ELF-1 (cell line): ENCODE measurements around the gene PROC.
"Not testable (repeated sequence)": the region's sequence is repeated elsewhere in the genome, so short reads cannot be mapped to it uniquely, and the experiment has no call there.

ENCODE experiments used
- DNase-seq: peaks from one replicate; pipeline ENCODE4 v3.0.0-alpha.2; 2016; ENCODE audit warnings: low read depth, low spot score

PROC gene

DNA sequence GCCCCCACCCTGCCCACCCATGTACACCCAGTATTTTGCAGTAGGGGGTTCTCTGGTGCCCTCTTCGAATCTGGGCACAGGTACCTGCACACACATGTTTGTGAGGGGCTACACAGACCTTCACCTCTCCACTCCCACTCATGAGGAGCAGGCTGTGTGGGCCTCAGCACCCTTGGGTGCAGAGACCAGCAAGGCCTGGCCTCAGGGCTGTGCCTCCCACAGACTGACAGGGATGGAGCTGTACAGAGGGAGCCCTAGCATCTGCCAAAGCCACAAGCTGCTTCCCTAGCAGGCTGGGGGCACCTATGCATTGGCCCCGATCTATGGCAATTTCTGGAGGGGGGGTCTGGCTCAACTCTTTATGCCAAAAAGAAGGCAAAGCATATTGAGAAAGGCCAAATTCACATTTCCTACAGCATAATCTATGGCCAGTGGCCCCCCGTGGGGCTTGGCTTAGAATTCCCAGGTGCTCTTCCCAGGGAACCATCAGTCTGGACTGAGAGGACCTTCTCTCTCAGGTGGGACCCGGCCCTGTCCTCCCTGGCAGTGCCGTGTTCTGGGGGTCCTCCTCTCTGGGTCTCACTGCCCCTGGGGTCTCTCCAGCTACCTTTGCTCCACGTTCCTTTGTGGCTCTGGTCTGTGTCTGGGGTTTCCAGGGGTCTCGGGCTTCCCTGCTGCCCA lies 9.3 kb downstream of the PROC start:
- DNase-seq = no peak

DNA sequence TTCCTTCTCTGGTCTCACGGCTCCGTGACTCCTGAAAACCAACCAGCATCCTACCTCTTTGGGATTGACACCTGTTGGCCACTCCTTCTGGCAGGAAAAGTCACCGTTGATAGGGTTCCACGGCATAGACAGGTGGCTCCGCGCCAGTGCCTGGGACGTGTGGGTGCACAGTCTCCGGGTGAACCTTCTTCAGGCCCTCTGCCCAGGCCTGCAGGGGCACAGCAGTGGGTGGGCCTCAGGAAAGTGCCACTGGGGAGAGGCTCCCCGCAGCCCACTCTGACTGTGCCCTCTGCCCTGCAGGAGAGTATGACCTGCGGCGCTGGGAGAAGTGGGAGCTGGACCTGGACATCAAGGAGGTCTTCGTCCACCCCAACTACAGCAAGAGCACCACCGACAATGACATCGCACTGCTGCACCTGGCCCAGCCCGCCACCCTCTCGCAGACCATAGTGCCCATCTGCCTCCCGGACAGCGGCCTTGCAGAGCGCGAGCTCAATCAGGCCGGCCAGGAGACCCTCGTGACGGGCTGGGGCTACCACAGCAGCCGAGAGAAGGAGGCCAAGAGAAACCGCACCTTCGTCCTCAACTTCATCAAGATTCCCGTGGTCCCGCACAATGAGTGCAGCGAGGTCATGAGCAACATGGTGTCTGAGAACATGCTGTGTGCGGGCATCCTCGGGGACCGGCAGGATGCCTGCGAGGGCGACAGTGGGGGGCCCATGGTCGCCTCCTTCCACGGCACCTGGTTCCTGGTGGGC lies 10.0 kb downstream of the PROC start:
- no peak for DNase-seq

DNA sequence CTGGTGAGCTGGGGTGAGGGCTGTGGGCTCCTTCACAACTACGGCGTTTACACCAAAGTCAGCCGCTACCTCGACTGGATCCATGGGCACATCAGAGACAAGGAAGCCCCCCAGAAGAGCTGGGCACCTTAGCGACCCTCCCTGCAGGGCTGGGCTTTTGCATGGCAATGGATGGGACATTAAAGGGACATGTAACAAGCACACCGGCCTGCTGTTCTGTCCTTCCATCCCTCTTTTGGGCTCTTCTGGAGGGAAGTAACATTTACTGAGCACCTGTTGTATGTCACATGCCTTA lies 10.5 kb downstream of the PROC start:
- DNase-seq = no peak

DNA sequence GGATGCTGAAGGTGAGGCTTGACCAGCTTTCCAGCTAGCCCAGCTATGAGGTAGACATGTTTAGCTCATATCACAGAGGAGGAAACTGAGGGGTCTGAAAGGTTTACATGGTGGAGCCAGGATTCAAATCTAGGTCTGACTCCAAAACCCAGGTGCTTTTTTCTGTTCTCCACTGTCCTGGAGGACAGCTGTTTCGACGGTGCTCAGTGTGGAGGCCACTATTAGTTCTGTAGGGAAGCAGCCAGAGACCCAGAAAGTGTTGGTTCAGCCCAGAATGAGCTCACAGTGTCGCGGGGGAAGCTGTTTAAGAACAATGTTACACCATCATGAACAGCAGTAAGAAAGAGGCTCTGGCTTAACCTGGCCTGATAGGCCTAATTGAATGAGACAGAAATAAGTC lies 11.1 kb downstream of the PROC start:
- no peak for DNase-seq

DNA sequence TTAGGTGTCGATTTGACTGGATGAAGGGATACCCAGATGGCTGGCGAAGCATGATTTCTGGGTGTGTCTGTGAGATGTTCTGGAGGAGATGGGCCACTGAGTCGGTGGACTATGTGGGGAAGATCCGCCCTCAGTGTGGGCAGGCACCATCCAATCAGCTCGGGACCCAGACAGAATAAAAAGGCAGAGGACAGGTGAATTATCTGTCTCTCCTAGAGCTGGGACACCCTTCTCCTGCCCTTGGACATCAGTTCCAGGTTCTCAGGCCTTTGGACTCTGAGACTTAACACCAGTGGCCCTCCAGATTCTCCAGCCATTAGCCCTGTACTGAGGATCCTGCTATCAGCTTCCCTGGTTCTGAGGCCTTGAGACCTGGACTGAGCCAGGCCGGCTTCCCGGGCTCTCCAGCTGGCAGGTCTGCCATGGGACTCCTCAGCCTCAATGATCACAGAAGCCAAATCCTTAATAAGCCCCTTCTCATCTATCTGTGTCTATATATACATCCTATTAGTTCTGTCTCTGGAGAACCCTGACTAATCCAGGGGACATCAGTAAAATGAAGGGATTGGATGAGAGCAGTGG lies 11.7 kb downstream of the PROC start:
- DNase-seq = no peak

DNA sequence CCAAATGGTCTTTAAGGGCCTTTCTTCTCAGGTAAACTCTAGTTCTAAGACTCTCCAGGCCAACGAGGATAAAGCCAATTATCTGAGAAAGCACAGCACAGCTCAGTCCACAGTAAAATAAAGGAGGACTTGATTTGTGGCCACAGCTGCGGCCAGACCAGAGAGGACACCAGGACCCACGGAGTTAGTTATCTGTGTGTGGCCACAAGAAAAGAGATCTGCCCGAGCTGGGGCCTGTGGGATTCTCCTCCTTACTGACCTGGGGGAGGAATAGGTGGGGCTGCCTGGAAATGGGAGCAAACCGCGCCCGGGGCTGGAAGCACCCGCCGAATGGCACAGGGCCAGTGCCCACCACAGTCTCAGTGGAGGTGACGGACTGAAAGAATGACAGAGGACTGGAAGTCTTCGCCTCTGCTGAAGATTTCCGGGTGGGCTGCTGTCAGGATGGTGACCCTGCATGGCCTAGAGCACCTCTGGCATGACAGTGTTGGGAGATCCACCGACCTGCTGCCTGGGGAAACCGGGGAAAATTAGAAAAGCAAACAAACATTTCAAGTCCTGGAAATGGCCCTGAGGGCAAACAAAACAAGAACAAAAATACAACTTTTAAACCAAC lies 13.3 kb downstream of the PROC start:
- DNase-seq = peak; percentile 14

DNA sequence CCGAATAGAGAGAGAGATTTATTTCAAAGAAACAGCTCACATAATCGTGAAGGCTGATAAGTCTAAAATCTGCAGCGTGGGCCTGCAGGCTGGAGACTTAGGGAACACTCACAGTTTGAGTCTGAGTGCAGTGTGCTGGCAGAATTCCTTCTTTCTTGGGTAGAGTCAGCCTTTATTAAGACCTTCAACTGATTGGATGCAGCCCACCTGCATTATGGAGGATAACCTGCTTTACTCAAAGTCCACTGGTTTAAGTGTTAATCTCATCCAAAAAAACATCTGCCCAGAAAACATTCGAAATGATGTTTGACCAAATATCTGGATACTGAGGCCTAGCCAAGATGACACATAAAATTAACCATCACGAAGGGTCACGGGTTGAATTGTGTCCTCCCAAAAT lies 16.3 kb downstream of the PROC start:
- DNase-seq = no peak

DNA sequence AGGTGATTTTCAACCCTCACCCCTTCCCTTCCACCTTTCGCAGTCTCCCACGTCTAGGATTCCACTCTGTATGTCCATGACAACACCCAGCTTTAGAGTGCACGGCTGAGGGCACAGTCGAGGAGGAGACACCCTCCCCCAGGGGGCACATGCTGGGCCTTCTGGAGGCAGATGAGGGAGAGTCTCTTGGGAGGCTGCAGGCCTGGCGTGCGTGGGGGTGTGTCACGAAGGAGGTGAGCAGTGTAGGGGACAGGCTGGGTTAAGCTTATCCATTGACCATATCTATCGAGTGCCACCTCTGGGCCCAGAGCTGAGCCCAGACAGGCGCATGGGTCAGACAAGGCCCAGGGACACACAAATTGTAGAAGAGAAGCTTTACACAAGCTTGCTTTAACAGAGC lies 18.8 kb downstream of the PROC start:
- DNase-seq = no peak

DNA sequence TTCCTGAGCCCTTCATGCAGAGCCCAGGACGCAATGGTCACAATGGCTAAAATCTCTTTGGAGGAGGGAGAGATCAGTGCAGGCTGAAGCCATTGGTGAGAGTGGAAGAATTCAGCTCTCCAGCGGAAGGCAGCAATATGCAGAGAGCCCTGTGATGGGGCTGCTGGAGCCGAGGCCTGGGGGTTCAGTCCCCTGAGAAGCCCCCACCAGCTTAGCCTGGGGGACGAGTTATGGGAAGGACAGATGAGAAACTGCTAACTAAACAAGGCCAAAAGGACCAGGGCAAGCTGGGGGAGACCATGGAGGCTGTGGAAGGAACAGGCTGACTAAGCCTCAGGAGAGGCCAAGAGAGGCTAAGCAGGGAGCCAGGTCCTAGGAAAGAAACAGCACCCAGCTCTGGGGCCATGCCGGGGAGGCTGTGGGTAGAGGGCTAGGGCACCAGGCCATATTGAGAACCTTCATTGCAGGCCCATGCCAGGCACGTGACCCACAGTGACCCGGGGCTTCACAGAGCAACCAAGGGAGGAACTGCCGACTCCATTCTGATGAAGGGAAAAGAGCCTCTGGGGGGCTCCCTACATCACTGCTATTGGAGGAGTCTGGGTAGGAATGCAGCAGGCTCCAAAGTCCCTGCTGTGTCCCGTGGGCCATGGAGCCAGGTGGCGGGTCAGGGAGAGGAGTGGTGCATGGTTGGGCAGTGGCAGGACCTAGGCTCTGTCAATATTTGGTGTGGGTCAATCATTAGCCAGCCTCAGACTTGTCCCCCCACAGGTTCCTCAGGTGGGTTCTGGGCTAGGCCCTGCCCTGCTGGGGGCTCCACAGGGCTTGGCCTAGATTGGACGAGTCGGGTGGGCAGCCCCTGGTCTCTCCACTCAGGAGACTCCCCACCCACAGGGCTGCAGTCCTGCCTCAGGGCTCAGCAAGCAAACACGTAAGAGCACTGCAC lies 19.8 kb downstream of the PROC start:
- peak; percentile 27 for DNase-seq

DNA sequence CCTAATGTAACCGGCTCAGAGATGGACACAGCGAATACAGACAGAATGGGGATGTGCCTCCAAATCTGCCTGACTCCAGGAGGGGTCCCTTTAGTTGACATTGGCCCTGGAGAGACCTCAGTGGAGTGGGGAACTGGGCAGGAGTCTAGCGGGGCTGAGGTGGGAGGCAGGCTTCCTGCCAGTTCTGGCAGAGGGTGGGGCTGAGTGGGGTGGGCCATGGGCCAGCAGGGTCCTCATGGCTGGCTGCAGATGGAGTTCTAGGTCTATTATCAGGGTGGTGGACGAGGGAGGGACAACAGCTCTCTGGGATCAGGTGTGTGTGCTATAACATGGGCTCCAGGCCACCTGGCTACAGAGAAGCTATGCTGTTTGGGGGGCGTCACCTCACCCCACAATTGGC lies 21.1 kb downstream of the PROC start:
- no peak for DNase-seq

DNA sequence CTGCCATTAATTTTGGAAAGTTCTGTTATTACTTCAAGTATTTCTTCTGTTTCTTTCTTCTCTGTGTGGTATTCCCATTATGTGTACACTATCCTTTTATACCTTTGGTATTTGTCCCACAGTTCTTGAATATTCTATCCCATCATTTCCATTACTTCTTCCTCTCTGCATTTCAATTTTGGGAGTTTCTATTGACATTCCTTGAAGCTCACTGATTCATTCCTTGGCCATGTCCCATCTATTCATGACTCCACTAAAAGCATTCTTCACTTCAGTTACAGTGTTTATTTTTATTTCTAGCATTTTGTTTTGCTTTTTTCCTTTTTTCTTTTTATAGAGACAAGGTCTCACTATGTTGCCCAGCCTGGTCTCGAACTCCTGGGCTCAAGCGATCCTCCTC lies 30.3 kb downstream of the PROC start:
- DNase-seq = no peak

DNA sequence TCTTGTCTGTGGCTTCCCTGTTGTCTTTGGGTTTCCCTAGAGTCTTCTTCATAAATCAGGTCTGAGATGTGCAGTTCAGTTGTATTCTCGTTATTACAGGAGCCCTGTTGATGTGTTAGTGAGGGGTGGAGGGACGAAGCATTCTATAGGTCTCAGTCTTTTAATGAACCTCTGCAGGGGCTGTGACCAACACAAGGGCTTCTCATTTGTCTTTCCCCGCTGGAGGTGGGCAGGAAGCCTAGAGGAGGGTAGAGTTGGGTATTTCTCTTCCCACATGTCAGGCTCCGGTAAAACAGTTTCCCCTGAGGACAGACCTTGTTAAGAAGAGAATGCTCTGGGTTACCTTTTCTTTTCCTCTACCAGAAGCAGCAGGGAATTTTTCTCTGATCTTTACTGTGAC lies 31.2 kb downstream of the PROC start:
- peak; percentile 64 for DNase-seq

DNA sequence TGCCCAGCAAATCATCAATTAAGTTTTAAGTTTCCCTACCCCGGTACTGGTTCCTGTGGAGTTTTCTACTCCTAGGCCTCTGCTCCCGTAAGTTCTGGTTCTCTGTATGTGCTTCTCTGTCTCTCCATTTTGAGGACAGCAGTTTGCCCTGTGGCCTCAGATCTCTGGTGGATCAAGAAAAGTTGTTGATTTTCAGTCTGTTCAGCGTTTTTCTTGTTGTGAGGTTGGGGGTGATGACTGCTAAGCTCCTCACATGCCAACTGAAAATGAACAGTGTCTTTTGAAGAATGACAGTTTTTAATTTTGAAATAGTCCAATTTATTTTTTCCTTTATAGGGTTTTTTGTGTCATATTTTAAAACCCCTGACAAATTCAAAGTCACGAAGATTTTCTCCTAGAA lies 31.7 kb downstream of the PROC start:
- no peak for DNase-seq

DNA sequence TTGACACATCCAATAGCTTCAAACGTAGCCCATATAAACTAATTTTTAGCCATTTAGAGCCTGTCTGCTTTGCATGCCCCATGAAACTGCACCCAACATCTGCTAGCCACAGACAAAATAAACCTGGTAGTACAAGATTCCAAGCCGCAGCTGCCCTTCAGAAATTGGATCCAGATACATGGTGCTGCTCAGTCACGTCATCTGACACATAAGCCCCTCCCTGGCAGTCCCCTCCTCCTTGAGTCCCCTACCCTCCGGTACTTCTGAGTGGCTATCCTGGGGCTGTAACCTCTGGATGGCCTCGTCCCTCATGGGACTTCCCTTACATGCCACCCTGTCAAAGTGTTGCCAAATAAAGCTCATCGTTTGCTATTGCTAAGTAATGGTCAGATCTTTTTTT lies 33.8 kb downstream of the PROC start:
- peak; percentile 18 for DNase-seq

DNA sequence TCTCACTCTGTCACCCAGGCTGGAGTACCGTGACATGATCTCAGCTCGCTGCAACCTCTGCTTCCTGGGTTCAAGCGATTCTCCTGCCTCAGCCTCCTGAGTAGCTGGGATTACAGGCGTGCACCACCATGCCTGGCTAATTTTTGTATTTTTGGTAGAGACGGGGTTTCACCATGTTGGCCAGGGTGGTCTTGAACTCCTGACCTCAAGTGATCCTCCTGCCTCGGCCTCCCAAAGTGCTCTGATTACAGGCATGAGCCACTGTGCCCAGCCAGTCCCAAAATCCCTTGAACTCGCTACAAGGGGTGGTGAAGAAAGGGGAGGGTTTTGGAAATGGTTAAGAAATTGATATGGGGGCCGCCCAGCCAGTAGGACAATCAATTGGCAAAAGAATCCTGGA lies 34.2 kb downstream of the PROC start:
- DNase-seq = not testable (repeated sequence)

DNA sequence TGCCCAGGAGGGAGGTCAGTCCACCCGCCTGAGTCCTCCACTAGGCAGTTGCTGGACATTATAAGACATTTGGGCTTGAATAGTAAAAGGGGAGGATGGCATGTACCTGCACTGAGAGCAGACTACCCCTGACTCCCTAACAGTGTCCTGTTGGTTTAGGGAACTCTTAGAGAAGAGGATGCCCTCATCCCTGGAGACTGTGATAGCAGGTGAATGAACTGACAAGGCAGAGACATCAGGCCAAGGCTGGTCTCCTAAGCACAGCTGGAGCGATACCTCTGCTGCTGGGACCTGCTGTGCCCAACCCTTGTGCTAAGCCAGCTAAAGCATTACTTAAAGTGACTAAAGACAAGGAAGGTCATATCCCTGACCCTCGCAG lies 34.8 kb downstream of the PROC start:
- no peak for DNase-seq

DNA sequence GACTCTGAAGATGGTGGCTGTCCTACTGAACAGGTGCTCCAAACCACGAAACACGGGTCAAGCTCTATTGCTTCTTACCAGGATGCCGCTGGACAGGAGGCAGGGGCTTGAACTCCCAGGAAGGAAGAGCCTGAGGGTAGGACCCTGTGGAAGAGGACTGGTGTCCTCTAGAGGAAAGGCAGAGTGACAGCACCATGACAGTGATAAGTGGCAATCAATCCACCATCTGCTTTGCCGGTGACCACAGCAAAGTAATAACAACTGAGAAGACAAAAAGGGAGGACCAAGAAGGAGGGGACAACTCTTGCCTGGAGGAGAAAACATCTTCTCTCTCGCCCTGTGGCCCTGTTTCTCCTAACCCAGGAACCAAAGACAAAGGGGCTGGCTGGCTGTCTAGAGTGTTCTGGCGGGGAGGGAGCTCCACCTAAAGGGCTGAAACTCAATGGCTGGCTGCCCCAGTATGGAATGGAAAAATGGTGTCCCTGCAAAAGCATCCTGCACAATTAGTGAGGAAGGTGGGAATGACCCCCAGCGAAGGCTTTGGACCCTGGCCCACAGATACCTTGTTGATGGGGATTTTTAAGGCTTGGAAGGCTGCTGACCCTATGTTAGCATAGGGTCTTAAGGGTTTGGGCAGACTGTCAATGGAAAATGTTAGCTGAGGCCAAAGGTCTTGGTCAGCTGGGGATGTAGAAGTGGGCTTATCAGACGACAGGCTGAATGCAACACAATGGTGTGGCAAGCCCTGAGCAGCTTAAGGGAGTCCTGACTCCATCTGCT lies 35.4 kb downstream of the PROC start:
- DNase-seq = peak; percentile 89

DNA sequence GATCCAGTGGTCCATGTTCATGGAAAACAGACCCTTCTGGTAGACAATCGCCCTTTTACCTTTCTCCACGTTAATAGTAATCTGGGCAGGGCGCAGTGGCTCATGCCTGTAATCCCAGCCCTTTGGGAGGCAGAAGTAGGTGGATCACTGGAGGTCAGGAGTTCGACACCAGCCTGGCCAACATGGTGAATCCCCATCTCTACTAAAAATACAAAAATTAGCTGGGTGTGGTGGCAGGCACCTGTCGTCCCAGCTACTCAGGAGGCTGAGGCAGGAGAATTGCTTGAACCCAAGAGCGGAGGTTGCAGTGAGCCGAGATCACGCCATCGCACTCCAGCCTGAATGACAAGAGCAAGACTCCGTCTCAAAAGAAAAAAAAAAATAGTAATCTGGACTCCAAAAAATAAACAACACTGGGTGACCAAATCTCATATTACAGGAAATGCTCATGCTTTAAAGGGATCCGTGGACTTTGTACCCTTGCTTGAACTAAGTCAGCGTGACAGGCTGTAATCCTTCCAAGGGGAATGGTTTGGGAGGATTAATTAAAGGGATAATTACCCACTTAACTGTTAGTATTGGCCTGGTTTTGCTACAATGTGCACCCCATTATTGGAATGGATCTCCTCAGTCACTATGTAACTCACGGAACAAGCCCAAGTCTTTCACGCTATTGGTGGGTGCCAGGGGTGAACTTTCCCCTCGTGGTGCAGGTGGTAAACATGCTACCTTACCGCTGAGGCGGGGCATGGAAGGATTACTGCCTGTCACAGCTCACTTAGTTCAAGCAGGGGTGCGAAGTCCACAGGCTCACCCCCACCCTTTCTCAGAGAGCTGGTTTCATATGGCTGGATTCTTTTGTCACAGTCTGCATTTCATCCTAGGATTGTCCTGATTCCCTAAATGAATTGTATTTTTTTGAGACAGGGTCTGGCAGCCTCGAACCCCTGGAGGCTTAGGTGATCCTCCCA lies 36.7 kb downstream of the PROC start:
- no peak for DNase-seq

DNA sequence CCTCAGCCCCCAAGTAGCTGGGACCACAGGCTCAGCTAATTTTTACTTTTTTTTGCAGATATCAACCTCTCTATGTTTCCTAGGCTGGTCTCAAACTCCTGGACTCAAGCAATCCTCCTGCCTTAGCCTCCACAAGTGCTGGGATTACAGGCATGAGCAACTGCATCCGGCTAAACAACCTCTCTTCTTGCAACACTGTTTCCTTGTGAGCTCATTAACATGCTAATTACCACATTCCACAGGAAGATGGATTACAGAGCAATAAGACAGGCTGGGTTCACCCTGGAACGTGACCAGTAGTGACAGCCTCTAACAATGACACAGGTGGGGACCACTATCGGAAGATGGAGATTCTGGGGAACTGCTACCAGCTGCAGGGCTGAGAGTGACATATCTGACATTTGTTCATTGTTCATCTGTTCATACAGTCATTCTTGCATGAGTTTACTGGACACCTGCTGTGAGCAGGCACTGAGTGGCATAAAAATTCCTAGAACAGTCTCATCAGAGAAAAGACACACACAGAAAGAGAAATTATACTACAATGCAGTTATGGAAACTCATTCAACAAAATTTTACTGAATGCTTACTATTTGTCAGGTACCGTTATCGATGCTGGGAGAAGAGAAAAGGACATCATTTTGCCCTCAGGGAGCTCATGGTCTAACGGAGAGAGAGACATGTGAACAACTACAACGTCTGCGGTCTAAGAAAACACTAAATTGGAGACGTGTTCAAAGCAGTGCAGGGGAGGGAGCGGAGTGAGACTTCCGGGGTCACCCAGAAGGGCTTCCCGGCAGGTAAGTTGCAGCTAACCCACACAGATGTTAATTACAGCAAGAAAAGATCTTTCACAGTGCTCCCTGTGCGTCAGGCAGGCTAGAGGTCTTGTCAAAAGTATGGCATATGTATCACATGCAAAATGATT lies 37.6 kb downstream of the PROC start:
- peak; percentile 69 for DNase-seq
